ENCODE measurements around the gene TNIP2.
"Not testable (repeated sequence)": the region's sequence is repeated elsewhere in the genome, so short reads cannot be mapped to it uniquely, and the experiment has no call there.

Gene TNIP2

DNA sequence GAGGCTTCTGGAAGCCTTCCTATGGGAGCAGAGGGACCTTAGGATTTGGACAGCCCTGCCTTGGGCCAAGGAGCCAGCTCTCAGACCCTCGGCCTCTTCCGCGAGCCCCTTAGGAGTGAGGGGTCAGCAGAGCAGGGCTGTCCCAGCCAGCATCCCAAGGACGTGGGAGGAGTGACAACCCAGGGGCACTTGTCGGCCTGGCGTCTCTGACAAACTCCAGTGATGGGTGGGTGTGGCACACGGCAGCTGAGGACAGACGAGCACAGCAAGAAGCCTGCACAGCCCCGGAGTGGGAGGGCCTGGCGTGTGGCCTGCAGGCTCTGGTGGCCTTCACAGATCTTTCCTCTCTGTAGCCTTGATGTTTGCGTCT, 11.6 kb upstream of the TNIP2 start:
- no peak for DNase-seq

DNA sequence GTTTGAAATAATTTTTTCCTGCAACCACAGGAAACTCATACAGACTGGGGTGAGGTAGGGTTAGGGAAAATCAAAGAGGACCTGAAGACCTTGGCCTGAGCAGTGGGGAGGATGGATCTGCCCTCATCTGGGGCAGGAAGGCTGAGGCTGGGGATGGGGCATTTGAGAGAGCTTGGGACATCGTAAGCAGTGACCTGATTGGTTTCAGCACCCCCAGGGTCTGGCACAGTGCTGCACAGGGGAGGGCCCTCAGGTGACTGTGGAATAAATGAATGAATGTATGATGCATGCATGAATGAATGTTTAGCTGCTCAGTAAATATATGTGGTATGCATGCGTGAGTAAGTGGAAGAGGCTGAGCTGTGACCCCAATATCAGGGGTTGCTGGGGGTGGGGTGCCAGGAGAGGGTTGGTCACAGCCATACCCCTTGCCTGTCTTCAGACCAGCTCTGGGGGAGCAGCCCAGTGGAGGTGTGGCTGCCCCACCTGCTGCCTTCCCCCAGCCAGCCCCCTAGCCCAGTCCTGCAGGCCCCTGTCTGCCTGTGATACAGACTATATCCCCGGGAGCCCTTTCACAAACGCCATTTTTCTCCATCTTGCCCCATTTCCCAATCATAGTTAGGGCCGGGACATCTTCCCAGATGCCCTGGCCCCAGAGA, 11.0 kb upstream of the TNIP2 start:
- no peak for DNase-seq

DNA sequence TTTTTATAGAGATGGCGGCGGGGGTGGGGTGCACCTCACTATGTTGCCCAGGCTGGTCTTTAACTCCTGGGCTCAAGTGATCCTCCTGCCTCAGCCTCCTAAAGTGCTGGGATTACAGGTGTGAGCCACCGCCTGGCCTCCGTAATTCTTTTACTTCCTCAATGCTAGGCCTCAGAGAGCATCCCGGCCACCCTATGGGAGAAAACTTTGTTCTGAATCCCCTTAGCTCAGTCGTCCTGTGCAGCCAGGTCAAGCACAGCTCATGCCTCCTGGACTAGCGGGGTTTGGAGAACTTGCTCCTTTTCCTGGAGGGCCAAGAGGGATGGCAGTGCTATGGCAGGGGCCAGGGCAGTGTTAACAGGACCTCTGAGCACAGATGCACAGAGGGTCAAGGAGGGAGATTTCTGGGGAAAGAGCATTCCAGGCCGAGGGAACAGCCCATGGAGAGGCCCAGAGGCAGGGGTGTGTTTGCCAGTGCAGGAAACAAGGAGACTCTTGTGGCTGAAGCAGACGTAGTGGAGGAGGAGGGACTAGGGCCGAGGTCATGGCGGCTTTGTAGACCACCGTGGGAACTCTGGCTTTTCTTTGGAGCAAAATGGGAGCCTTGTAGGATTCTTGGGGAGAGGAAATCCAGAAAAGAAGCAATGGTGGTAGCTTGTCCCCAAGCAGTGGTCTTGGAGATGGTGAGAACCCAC, 9.8 kb upstream of the TNIP2 start:
- DNase-seq, result no peak

DNA sequence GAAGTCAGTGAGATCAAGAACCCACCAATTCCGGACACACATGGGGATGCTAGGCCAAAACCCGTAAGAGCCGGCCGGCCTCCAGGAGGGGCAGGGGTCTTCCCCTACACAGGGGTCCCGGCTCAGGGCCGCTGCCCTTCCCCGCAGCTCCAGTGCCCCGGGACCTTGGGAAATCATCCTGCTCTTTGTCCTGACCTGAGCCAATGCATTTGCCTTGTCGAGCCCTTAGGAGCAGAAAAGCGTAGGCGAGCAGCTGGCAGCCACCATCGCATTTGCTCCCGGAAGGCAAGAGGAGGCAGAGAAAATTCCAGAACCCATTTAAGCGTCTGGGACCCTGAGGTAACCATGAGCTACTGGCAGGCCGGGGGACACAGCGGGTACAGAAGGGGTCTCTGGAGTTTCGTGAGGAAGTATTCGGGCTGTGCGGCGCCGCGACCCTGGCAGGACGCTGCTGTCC, 7.4 kb upstream of the TNIP2 start:
- DNase-seq, result no peak

DNA sequence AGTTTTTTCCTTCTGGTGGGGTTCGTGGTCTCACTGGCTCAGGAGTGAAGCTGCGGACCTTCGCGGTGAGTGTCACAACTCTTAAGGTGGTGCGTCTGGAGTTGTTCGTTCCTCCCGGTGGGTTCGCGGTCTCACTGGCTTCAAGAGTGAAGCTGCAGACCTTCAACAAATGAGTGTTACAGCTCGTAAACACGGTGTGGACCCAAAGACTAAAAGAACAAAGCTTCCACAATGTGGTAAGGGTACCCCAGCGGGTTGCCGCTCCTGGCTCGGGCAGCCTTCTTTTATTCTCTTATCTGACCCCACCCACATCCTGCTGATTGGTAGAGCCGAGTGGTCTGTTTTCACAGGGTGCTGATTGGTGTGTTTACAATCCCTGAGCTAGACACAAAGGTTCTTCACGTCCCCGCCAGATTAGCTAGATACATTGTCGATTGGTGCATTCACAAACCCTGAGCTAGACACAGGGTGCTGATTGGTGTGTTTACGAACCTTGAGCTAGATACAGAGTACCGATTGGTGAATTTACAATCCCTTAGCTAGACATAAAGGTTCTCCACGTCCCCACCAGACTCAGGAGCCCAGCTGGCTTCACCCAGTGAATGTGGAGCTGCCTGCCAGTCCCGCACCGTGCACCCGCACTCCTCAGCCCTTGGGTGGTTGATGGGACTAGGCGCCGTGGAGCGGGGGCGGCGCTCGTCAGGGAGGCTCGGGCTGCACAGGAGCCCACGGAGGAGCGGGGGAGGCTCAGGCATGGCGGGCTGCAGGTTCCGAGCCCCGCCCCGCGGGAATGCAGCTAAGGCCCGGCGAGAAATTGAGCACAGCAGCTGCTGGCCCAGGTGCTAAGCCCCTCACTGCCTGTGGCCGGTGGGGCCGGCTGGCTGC, 6.6 kb upstream of the TNIP2 start:
- not testable (repeated sequence) for DNase-seq

DNA sequence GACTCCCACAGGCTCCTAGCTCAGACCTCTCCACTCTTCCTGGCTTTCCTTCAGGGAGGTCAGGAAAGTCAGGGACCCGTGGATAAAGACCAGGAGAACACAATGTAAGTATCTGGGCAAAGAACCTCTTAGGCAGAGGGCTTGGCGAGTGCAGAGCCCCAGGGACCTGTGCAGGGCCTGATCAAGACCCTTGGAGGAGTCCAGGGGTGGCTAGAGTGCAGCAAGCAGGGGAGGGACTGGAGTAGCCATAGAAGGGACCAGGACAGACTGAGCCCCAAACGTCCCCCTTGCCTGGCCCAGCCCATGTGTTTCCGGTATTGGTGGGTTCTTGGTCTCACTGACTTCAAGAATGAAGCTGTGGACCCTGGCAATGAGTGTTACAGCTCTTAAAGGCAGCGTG, 5.9 kb upstream of the TNIP2 start:
- DNase-seq, result no peak

DNA sequence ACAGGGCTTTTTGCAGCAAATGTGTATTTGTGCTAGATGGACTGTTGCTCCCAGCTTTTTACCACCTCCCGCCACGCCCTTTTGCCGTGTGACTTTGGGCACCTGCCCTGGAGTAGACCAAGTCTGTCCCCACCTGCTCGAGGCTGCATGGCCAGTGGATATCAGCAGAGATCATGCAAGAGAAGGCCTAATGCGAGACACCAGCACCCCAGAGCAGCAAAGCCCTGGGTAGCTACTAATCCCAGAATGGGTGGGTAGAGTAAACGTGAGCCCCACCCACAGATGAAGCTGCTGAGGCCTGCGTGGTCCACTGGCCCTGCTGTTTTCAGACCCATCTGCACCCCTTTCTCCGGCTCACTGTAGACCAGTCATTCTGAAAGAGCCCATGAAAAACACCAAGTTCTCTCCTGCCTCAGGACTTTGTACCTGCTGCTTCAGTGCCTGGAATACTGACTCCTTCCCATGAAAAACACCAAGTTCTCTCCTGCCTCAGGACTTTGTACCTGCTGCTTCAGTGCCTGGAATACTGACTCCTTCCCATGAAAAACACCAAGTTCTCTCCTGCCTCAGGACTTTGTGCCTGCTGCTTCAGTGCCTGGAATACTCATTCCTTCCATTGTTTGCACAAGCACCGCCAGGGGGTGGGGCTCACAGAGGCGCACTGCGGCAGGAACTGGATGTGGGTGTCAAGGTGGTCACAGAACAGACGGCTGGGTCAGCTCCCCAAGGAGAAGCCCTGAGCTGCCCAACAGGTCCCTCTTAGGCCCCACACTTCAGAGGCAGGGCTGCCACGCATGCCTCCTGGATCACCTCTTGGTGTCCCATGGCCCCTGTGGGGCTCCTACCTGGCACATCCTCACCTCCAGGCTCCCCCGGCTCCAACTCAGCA, 5.1 kb upstream of the TNIP2 start:
- DNase-seq, result peak; percentile 18

DNA sequence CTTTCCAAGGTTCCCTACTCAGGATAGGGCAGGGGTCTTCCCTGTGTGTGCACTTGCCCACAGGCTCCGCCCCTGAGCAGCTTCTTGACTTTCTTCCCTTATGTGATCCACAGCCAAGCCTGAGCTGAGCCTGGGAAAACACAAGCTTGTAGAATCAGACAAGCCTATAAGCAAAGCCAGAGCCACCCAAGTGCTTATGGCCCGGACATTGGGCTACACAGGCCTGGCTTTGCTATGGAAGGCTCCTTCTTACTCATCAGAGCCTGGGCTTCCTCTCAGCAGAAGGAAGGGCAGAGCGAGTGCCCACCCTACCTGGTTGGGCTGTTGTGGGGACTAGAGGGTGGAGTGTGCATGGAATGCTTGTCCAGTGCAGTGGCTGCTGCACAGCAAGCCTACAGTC, 1.3 kb upstream of the TNIP2 start:
- no peak for DNase-seq

DNA sequence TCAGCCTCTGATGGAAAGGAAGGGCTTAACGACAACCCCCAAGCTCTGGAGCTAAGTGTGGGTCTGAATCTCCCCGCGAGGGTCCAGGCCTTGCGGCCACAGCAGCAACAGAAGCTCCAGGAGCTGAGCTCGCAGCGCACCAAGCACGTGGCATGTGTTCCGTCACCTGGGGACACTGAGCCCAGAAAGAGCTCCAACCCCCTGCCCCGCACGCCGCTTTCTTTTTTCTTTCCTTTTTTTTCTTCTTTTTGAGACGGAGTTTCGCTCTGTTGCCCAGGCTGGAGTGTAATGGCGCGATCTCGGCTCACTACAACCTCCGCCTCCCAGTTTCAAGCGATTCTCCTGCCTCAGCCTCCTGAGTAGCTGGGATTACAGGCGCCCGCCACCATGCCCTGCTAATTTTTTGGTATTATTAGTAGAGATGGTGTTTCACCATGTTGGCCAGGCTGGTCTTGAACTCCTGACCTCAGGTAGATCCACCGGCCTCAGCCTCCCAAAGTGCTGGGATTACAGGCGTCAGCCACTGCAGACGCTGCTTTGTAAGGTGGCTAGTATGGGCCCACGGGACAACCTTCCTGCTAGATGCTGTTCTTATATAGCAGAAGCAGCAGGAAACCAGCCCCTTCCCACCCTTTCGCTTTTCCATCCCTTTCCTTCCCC, 685 bp upstream of the TNIP2 start:
- no peak for DNase-seq

DNA sequence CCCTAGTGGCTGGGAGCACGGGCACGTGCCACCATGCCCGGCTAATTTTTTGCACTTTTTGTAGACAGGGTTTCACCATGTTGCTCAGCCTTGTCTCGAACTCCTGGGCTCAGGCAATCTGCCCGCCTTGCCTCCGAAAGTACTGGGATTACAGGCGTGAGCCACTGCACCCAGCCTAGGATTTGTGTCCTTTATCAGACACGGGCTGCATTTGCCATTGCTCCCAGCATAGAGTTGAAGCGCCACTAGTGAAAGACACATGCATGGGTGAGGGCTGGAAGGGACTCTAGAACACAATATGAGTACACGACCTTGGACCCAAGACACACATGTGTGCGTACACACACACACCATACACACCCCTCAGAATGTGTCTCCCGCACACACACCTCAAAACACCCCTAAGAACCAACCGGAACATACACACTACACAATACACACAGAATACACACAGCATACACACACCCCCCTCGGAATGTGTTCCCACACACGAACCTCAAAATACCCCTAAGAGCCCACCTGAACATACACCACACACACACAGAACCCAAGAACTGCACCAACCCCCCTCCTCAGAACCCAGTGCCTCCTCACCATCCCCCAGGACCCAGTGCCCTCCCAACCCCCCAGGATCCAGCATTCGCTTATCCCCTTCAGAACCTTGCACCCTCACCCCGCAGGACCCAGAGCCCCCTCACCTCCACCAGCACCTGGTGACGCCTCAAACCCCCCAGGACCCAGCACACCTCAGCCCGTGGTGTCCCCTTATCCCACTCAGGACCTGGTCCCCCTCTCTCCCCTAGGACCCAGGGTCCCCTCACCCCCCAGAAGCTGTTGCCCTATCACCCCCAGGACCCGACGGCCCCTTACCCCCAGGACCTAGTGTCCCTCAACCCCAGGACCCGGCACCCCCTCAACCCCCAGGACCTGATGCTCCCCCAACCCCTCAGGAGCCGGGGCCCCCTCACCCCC, 1.0 kb downstream of the TNIP2 start:
- no peak for DNase-seq

DNA sequence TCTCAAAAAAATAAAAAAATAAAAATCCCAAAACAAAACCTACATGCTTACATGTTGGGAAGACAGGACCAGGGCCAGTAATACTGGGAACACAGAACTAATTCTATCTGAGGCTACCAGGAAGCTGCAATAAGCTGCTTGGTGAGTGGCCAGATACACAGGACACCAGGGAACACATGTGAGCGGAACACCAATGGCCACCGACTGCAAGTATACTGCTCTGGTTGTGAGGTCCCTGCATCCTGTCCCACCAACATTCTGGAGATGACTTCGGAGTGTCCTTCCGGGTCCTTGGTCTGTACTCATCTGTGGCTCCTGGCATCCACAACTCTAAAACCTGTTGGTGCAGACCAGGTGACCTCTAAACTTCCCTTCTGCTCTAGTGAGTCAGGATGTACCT, 2.7 kb downstream of the TNIP2 start:
- no peak for DNase-seq

DNA sequence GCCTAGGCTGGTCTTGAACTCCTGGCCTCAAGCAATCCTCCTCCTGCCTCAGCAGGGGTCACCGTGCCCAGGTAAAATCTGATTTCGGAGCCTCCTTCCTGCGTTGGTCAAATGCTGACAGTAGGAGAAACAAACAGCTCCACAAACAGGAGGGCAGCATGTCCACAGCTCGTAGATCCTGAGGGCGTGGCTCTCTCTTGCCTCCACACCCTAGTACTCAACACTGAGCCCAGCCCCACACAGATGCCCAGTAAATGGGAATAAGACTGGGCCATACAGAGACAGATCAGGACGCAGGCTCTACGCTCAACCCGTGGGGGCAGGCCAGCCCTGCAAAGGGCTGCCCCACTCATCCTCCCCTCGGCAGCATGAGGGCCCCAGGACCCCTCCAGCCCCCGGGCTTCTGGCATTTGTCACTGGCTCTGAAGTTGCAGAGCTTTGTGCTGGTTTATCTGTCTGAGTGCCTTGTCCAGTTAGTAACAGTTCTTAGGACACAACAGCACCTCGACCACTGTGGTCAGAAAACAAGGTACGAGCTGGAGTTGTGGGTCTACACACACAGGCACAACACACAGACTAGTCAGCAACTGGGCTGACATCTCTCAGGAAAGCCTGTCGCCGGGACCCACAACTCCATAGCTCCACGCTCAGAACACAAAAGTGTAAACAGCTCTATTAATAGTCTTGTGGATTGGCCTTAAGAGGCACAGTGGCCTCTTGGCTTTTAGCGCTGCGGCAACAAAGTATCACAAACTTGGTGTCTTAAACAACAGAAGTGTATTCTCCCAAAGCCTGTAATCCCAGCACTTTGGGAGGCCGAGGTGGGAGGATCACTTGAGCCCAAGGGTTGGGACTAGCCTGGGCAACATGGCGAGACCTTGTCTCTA, 5.2 kb downstream of the TNIP2 start:
- peak; percentile 48 for DNase-seq

DNA sequence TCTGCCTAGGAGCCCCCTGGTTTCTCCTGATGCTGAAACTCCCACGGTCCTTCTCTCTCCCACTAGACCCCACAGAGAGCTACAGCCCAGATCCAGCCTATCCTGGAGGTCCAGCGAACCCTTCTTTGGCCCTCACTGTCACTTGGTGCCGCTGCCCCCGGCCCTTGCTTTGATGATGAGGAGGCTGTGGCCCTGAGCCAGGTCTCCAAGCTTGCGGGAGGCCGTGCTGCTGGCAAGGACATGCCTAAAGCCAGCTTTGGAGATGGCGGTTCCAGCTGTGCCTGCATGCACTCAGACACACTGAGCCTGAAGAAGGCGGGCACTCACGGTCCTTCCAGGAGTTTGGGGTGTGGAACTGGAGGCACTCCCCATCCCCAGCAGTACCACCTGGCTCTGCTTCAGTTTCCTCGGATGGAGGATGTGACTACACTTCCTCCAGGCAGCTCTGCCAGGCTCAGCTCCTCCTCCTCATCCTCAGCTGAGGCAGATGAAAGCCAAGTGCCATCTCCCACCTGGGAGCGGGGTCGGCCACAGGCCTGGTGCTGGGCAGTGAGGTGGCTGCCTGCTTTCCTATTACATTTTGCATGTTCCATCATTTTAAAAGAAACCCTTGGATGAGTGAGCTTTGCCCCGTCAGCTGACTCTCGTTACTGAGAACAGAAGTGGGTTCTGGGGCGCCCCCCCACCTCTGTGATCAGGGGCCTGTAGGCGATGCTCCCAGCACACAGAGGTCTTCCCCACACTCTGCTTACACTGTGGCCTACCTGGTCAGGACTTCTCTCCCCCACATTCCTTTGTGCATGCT, 9.0 kb downstream of the TNIP2 start:
- DNase-seq, result no peak

DNA sequence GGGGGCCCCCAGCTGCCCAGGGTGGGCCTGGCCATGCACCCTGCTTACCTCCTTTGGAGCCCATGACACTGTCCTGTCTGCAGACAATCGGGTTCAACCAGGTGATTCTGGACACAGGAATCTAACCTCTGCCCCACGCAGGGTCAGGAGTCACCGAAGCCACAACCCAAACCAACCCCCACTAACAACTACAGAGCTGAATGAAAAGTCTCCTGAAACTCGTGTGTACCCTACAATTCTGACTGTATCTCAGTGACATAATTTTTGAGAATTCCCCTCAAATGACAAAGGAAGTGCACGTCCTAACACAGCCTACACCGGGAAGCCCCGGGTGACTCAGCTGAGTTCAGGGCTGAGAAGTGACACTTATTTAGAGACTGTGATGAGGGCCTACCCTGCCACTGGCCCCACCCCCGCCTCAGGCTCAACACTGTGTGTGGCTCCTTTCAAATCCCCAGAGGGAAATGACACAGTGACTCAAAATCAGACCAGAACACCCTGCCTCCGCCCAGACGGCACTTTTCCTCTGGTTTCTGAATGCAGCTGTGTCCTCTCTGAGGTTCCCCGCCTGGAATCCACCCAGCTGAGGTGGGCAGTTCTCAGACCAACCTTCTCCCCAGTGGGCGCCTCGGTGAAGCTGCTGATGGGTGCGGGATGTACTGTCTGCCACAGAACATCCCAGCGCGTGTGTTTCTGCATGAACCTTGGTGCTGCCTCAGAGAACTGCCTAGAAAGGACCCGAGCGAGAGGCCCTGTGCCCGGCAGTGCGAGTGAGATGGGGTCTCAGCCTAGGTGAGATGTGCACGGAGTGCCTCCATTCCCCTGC, 9.9 kb downstream of the TNIP2 start:
- DNase-seq, result no peak

DNA sequence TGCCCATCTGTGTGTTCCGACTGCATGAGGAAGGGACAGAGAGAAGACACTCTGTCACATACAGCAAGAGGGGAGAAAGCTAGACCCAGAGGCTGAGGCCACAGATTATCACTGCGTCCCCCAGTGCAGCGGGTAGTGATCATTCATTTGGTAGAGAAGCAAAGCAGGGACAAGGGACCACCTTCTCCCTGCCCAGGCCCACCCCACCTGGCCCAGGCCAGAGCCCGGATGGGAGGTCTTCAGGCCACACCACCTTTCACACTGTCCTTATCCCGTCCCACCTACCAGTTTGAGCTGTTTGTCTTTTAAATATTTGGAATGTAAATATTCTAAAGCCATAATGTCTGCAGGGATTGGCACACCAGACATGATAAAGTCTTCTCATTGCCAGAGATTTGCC, 10.6 kb downstream of the TNIP2 start:
- no peak for DNase-seq

DNA sequence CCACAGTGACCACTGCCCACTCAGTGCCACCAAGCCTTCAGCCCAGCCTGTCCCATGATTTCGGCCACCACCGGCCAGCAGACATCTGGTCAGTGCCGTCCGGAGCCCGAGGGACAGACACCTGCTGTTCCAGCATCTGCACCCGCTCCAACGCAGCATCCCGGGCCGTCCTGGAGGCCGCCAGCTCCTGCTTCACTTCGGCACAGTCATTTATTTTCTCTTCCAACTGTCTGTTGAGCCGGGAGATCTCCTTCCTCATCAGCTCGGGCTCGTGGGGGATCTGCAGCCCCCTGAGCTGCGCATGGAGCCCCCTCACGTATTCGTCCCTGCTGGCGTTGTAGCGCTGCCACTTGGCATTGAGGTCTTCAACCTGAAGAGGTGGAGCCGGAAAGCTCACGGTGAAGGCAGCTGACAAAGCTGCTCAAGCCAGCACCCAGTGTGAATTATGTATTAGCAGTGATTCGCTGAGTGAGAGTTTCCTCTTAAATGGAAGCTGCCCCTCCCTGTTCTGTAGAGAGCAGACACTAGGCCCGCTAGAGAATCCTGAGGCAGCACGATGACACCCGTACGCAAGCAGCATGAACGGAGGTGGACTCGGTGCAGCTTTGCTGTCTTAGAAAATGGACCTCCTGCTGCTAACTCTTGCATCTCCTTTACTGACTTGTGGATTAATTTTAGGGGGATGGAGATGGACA, 11.4 kb downstream of the TNIP2 start:
- no peak for DNase-seq
